Thyroid gland (tissue), 4 donors: ENCODE measurements around the gene NAIF1.

ENCODE experiments used
- CTCF ChIP-seq, 6 experiments: fragments of 200-600 bp in 3 of 6; fragments of 450-650 bp in 3 of 6; sonication (generic) in 3 of 6; IDR thresholded peaks; one replicate each; pipeline ENCODE4 v1.5.1; 2016 to 2019; ENCODE audit warnings: antibody characterized with exemption in 6 of 6, mild to moderate bottlenecking in 2 of 6, inconsistent platforms in 1 of 6, moderate library complexity in 1 of 6
- POLR2A ChIP-seq, 2 donors: fragments of 450-650 bp; IDR thresholded peaks; one replicate each; pipeline ENCODE4 v1.6.1; 2017; ENCODE audit warnings: antibody characterized with exemption in 2 of 2, mild to moderate bottlenecking in 2 of 2, moderate library complexity in 1 of 2

DNA sequence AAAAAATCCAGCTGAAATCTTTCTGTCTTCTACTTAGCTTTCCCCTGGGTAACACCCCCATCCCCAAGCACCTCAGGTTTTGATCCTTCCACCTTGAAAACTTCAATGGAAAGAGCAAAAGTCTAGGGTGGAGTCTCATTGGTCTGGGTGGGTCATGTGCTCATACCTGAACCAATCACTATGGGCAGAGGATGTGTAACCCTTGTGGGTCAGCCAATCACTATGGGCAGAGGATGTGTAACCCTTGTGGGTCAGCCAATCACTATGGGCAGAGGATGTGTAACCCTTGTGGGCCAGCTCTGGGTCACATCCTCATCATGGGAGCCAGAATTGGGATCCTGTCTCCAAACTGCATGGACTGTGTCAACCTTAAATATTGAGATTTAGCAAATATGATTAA lies 18.5 kb downstream of the NAIF1 start:
- TF ChIP-seq CTCF (IDR thresholded peaks at IDR 0.05) (no peak), POLR2A (IDR thresholded peaks at IDR 0.05) (no peak)
